ENCODE data around the gene FLNB. TPM values are rescaled to one million over a fixed set of nuclear protein-coding genes. Genes with fewer than 3 reads are reported as not detected.

The FLNB gene
- total RNA-seq, 2 donors from 2014 or later, result 37.6 to 59.6 TPM

- no peaks in the 10 kb centered on the region for H3K36me3 ChIP-seq
- H3K4me1 ChIP-seq, result peaks cover 0 to 21% of the 10 kb centered on the region in 2 donors
- TF ChIP-seq, protein P1, sequence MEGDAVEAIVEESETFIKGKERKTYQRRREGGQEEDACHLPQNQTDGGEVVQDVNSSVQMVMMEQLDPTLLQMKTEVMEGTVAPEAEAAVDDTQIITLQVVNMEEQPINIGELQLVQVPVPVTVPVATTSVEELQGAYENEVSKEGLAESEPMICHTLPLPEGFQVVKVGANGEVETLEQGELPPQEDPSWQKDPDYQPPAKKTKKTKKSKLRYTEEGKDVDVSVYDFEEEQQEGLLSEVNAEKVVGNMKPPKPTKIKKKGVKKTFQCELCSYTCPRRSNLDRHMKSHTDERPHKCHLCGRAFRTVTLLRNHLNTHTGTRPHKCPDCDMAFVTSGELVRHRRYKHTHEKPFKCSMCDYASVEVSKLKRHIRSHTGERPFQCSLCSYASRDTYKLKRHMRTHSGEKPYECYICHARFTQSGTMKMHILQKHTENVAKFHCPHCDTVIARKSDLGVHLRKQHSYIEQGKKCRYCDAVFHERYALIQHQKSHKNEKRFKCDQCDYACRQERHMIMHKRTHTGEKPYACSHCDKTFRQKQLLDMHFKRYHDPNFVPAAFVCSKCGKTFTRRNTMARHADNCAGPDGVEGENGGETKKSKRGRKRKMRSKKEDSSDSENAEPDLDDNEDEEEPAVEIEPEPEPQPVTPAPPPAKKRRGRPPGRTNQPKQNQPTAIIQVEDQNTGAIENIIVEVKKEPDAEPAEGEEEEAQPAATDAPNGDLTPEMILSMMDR (IDR thresholded peaks at IDR 0.05), result no peak
- no peak overlapping the region for H3K27ac ChIP-seq
- H3K9me3 ChIP-seq, result no peaks in the 10 kb centered on the region
- no peak overlapping the region for H3K4me3 ChIP-seq
- no peak for DNase-seq (ENCODE audit: low spot score)
- H3K27me3 ChIP-seq, result no peaks in the 10 kb centered on the region
Observed at GRCh38 chr3:58072763-58073130, 64.5 kb downstream of the FLNB start.

DNA sequence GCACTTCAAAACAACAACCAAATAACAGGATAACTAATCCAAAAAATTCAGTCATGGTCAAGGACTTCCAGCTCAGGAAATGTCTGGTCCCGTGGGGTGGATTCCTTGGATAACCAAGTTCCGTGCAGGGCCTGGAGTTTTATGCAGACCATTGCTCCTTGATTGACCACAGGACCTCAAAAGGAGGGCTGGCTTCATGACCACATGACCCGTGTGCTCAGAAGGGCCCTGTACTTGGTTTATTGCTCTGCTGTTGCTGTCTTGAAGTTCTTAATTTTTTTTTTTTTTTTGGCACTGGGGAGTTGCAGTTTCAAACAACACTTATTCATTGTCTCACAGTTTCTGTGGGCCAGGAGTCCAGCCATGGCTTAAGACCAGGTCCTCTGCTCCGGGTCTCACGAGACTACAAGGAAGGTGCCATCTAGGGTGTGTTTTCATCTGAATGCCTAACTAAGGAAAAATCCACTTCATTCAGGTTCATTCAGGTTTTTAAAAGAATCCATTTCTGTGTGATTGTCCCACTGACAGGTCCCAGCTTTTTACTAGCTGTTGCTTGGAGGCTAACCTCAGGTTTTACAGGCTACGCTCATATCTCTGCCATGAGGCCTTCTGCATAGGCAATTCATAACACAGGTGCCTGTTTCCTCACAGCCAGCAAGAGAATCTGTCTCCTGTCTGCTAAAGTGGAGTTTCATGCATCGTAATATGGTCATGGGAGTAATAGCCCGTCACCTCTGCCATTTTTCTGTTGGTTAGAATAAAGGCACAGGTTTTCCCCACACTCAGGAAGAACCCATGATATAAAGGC lies 65.3 kb downstream of the FLNB start:
- TF ChIP-seq, protein P1 (IDR thresholded peaks at IDR 0.05), result no peak
- DNase-seq (ENCODE audit: low spot score), result no peak
- Histone ChIP-seq H3K4me3 (no peak overlapping the region), H3K9me3 (no peaks in the 10 kb centered on the region), H3K27ac (no peak overlapping the region), H3K27me3 (no peaks in the 10 kb centered on the region), H3K36me3 (peaks cover 5% of the 10 kb centered on the region), H3K4me1 (peaks cover 0 to 13% of the 10 kb centered on the region in 2 donors)

DNA sequence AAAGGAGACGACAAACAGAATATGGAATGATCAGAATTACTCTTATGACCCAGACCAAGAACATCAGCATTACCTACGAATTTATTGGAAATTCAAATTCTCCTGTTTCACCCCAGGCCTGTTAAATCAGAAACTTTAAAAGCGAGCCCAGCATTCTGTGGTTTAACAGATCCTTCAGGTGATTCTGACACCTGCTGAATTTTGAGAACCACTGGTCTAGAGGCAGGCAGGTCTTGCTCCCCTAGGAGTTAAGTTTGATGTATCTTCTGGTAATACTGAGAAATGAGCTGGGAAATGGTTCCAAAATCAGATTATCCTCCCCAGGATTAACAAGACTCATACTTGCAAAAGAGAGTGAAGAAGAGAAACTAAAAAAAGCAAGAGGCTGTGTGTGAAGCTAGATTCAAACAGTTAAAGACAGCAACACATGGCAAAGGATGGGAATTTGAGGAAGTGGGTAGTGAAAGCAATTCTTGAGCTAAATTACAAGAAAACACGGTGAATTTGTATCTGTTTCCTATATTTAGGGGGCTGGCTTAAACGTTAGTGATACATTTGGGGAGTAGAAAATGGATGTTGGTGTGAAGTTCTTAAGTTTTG lies 66.0 kb downstream of the FLNB start:
- H3K36me3 ChIP-seq, result peaks cover 10% of the 10 kb centered on the region
- no peaks in the 10 kb centered on the region for H3K9me3 ChIP-seq
- H3K27me3 ChIP-seq, result no peaks in the 10 kb centered on the region
- DNase-seq (ENCODE audit: low spot score), result no peak
- H3K4me1 ChIP-seq, result peaks cover 0 to 10% of the 10 kb centered on the region in 2 donors
- TF ChIP-seq, protein P1 (IDR thresholded peaks at IDR 0.05), result no peak
- H3K27ac ChIP-seq, result no peak overlapping the region
- no peak overlapping the region for H3K4me3 ChIP-seq

DNA sequence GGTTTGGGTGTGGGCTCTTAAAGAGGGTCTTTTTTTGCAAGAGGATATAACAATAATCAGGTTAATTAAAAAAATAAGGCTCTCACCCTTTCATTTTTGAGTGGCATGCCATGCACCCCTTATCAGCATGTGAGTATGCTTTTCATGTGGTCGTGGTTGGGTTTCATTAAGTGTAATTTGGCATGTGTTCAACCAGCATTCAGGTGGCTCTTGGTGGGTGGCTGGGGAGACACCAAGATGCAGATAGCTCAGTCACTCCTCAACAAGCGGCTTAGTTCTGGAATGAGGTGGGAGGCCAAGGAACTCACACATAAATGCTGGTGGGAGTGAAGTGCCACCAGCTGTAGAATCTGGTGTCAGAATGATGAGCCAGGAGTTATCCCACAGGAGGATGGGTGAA lies 66.8 kb downstream of the FLNB start:
- Histone ChIP-seq H3K27me3 (no peaks in the 10 kb centered on the region), H3K4me1 (peaks cover 0 to 10% of the 10 kb centered on the region in 2 donors), H3K36me3 (peaks cover 10% of the 10 kb centered on the region), H3K4me3 (no peak overlapping the region), H3K27ac (no peak overlapping the region), H3K9me3 (no peaks in the 10 kb centered on the region)
- no peak for DNase-seq (ENCODE audit: low spot score)
- TF ChIP-seq, protein P1 (IDR thresholded peaks at IDR 0.05), result no peak

GRCh38 chr3:58077596-58078285 lies 69.5 kb downstream of the FLNB start:
- H3K9me3 ChIP-seq, result no peaks in the 10 kb centered on the region
- H3K4me1 ChIP-seq, result peaks cover 0 to 10% of the 10 kb centered on the region in 2 donors
- peaks cover 10% of the 10 kb centered on the region for H3K36me3 ChIP-seq
- no peak overlapping the region for H3K4me3 ChIP-seq
- DNase-seq (ENCODE audit: low spot score), result no peak
- TF ChIP-seq, protein P1 (IDR thresholded peaks at IDR 0.05), result no peak
- no peak overlapping the region for H3K27ac ChIP-seq
- no peaks in the 10 kb centered on the region for H3K27me3 ChIP-seq

Data from right atrium auricular region (tissue), 2 donors.